ENCODE results near the gene UNC5A. TPM values are rescaled to one million over a fixed set of nuclear protein-coding genes. Genes with fewer than 3 reads are reported as not detected.

Gene UNC5A
- total and polyA plus RNA-seq, 2 of the 8 experiments (the other 6 are each of a cell fraction or from before 2014, with no cell fraction given), result 4.0 to 7.6 TPM

DNA sequence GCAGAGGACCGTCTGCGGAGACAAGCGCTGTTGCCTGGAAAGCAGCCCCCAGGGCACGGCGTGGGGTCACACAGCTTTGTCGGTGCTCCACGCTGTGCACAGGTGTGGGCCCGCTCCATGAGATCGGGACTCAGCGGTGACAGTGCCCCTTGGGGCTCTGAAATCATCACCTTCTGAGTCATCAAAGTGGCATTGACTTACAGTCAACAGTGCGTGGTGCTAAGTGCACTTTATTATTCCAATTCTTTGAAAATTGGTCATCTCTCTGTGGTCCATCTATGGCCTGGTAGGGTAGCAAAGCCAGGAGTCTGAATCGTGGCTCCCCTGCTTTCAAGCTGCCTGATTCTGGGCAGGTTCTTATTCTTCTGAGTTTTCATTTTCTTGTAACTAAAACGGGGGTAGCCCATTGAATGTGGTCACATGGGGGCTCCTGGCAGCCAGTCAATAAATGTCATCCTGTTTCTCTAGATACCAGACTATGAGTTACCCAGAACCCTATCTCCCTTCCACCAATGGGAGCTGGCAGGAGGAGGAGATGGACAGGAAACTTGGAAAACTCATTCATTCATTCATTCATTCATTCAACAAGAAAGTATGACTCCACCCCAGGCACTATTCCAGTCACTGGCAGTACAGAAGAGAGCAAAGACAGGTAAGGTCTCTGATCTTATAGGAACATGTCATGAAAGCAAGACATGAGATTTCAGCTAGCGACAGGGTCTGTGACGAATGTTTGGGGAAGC, 20.3 kb upstream of the UNC5A start:
- Histone ChIP-seq H3K4me1 (replicated peaks in 1 of 4; ENCODE audit: control insufficient read depth in 3 of 4, insufficient read depth in 4 of 4, low read length in 3 of 4) (peaks cover 0 to 25% (median 18%) of the 10 kb centered on the region in 4 experiments; a peak in 6 of 7 replicates), H2BK5ac (ENCODE audit: low read depth, low read length) (no peak overlapping the region), H3K9ac (replicated peaks in 1 of 4; ENCODE audit: extremely low read depth in 1 of 4, low read depth in 3 of 4, low read length in 3 of 4) (no peak overlapping the region), H2BK15ac (ENCODE audit: low read length) (0 out of 2 replicates have a peak overlapping the region, but pooled peaks have one; percentile 18), H3K27ac (ENCODE audit: low read depth, low read length) (no peak overlapping the region), H3K4me3 (ENCODE audit: extremely low read depth in 1 of 4, insufficient read depth in 2 of 4, low read depth in 3 of 4, low read length in 4 of 4) (no peak overlapping the region), H3K56ac (replicated peaks; ENCODE audit: insufficient read length, low read depth, low read length) (no peak overlapping the region), H4K91ac (replicated peaks; ENCODE audit: insufficient read length, low read length) (peak overlapping the region; percentile 6), H3K27me3 (replicated peaks in 1 of 4; ENCODE audit: control insufficient read depth in 3 of 4, extremely low read depth in 1 of 4, insufficient read depth in 3 of 4, low read length in 3 of 4) (peaks cover 0 to 2% (median 0%) of the 10 kb centered on the region in 4 experiments; a peak in 1 of 7 replicates), H4K5ac (ENCODE audit: insufficient read length, low read depth, low read length) (no peak overlapping the region), H3K79me1 (ENCODE audit: low read depth, low read length) (no peaks in the 10 kb centered on the region), H3K79me2 (ENCODE audit: control insufficient read depth in 1 of 2, insufficient read depth in 2 of 2, low read length in 2 of 2) (no peaks in the 10 kb centered on the region), H3K23ac (ENCODE audit: insufficient read length) (no peak overlapping the region), H2BK20ac (ENCODE audit: low read length) (no peak overlapping the region), H4K8ac (ENCODE audit: extremely low read depth, insufficient read depth, low read length) (0 out of 2 replicates have a peak overlapping the region, but pooled peaks have one; percentile 9), H2AFZ (ENCODE audit: low read length) (no peak overlapping the region), H2BK12ac (ENCODE audit: low read depth, low read length) (no peak overlapping the region), H3K9me3 (ENCODE audit: insufficient read depth in 2 of 2, low read depth in 1 of 2, low read length in 1 of 2) (no peaks in the 10 kb centered on the region), H3K4me2 (ENCODE audit: insufficient read depth in 1 of 2, low read depth in 2 of 2, low read length in 2 of 2) (no peak overlapping the region), H3K4ac (replicated peaks; ENCODE audit: insufficient read length, low read depth, low read length) (no peak overlapping the region), H2BK120ac (replicated peaks; ENCODE audit: low read depth, low read length) (no peak overlapping the region), H3K23me2 (ENCODE audit: low read depth, low read length) (no peaks in the 10 kb centered on the region), H2AK5ac (ENCODE audit: low read depth, low read length) (no peak overlapping the region), H4K20me1 (replicated peaks in 1 of 2; ENCODE audit: control insufficient read depth in 1 of 2, insufficient read depth in 2 of 2, low read length in 2 of 2) (no peaks in the 10 kb centered on the region), H3K36me3 (ENCODE audit: control insufficient read depth in 2 of 4, insufficient read depth in 4 of 4, low read length in 3 of 4) (no peaks in the 10 kb centered on the region), H3K18ac (ENCODE audit: extremely low read depth, low read length) (no peak overlapping the region; the same call in 1 of the 2 replicates), H3K14ac (ENCODE audit: insufficient read length) (no peak overlapping the region)
- TF ChIP-seq SIX5 (IDR thresholded peaks at IDR 0.05; ENCODE audit: low read depth, low read length) (no peak), PHF8 (conservative IDR thresholded peaks at IDR 0.05; ENCODE audit: low read depth, low read length) (no peak), RBBP5 (IDR thresholded peaks at IDR 0.05; ENCODE audit: borderline replicate concordance, low read depth, low read length) (no peak)
- TF ChIP-seq, protein P1, sequence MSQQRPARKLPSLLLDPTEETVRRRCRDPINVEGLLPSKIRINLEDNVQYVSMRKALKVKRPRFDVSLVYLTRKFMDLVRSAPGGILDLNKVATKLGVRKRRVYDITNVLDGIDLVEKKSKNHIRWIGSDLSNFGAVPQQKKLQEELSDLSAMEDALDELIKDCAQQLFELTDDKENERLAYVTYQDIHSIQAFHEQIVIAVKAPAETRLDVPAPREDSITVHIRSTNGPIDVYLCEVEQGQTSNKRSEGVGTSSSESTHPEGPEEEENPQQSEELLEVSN (IDR thresholded peaks at IDR 0.05), result no peak
- DNase-seq (ENCODE audit: low read depth in 1 of 2, low spot score in 2 of 2), result no peak
- 86% methylated on average over 15 of the region's 15 CpGs; no CpG with 5 or more reads in 1 of the 2 experiments for WGBS, 2 experiments (ENCODE audit: extremely low coverage in 1 of 2, insufficient coverage in 1 of 2, insufficient read length in 1 of 2, insufficient replicate concordance in 2 of 2, low coverage in 1 of 2, low lambda C conversion rate in 2 of 2, missing lambda C conversion rate in 1 of 2)
- FAIRE-seq, result no peak
- POLR2A ChIA-PET (ENCODE audit: partially characterized antibody), result no interaction called here
- CTCF ChIA-PET (ENCODE audit: partially characterized antibody), result interaction anchor here (0.6 to 4.1 kb wide), 10 partner anchors 9 to 129 kb away, joined by 3 to 17 read pairs (median 3); no protein-coding TSS in a partner anchor

Measured in H1 (cell line).